ENCODE data around the gene KCNG2.

The KCNG2 gene

GRCh38 chr18:79800371-79801180, 2.8 kb downstream of the KCNG2 start:
- FAIRE-seq = no peak

DNA sequence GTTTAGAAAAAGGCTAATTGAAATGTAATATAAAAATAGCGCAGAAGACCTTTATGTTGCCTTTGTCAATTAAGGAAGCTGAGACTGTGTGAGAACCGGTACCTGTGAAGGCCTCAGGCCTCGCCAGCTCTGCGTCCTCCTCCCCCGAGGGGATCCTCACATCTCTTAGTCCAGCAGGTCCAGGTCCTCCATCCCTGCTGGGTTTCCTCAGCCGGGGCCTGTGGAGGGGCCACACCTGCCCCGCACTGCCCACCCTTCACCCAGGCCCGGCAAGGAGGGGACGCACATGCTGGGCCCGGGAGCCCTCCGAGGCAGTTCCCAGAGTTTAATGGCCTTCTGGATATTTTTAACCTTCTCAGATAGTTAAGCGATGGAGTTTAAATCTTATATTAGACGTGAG, 3.5 kb downstream of the KCNG2 start:
- no peak for FAIRE-seq

DNA sequence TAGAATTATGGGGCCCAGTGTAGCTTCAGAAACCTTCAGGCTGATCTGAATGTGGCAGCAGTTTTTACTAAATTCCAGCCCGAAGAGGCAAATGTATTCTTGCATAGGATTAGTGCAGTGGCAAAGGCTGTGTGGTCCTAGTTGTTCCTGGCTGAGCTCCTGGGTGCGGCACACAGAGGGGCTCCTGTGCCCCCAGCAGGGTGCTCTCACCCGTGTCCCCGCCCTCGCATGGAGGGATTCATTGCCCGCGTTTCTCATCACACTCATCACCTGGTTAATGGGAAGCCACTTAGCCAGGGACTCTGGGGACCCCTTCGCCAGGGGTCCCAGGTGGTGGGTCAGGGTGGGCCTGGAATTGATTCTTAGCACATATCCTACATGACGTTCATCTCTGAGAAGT, 3.9 kb downstream of the KCNG2 start:
- FAIRE-seq = no peak

- FAIRE-seq = no peak
Observed at GRCh38 chr18:79802298-79802697, 4.6 kb downstream of the KCNG2 start.

DNA sequence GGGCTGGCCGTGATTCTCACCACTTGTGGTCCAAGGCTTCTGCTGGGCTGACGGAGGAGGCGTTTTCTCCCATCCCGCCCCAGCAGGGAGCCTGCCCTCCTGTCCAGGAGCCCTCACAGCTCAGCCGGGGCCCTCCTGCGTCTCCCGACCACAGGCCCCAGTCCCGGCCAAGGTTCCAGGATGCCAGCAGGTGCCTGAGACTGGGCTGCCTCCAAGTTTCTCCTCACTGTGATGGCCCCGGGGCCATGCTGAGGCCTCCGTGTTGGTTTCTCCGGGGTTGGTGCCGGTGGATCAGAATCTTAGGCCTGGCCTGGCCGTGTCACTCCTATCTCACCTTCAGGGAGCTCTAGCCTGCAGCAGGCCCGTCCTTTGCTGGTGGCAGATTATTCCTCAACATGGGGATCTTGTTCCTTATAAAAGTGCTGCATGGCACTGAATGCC, 5.9 kb downstream of the KCNG2 start:
- FAIRE-seq = no peak

DNA sequence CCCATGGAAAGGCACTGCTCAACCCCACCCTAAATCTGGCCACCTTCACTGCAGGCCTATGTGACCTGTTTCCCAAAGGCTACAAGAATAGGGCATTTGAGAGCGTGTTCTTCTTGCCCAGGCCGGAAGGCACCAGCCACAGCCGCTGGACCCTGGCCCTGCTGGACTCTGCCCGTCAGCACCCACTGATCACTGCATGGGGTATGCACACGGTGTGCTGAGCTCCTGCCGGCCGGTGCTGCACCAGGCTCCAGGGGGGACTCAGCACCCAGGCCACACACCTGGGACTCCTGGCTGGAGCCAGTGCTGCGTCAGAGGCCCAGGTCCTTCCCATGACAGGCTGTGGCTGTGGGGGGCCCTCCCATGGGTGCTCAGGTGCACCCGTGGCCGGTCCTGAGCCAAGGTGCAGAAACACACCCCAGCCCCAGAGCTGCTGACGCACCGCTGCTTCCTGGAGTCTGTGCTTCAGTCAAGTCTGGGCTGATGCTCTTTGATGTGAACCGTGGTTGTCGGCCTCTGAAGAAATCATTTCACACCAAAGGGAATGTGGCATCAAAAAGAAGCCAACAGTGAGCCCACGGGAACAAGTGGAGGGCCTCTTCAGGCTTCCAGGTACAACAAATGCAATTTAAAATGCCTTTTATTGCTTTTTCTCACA, 6.5 kb downstream of the KCNG2 start:
- no peak for FAIRE-seq

- FAIRE-seq = no peak
Observed at GRCh38 chr18:79805211-79805887, 7.6 kb downstream of the KCNG2 start.

DNA sequence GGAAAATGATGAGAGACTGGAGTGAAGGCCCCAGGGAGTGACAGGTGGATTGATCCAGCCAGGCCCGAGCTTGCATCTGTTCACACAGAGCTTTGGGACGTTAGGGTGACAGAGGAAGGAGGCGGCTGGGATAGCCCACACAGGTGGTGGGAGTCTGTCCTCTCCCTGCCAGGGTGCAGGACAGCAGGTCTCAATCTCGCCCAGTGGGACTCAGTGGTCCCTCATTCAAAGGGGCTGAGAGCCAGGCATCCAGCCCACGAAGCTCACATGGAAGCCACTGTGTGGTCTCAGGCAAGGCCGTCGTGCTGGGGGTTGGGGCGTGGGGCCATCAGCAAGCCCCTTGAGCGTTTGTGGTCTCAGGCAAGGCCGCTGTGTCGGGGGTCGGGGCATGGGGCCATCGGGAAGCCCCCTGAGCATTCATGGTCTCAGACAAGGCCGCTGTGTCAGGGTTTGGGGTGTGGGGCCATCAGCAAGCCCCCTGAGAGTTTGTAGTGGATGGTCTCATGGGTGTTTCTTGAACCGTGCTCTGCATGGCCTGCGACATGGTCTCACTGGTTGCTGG, 8.3 kb downstream of the KCNG2 start:
- no peak for FAIRE-seq

DNA sequence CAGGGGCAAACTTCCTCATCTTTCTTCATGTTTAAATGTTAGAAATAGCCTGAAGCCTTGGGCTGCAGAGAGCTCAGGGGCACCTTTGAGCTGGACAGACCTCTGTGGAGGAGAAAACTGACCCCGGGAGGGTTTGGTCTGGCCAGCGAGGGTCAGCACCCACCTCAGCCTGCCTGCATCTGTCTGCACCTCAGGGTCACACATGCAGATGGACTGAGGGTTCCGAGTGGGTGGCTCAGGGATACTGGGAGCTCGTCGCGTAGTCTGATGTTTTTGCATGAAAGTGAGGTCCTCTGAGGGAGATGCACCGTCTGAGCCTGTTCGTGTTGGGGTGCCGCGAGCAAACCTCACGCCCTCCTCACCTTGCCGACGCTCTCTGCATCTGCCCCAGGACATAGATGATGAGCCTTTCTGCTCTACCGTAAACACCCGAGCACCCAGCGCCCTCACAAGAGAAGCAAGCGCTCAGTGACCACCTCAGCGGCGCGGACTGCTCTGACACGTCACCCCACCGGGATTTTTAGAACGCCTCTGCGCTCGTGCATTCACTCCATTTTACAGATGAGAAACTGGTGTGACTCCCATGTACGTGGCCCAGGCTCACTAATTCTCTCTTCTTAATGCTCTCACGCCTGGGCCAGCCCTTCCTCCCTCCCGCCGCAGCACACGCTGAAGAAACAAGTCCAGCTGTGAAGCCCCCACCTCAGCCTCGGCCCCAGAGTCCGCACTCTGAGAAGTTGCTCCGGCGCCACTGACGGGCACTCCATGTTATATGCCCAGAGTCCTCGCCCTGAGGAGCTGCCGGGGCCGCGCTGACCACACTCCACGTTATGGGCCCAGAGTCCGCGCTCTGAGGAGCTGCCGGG, 9.5 kb downstream of the KCNG2 start:
- FAIRE-seq = no peak

DNA sequence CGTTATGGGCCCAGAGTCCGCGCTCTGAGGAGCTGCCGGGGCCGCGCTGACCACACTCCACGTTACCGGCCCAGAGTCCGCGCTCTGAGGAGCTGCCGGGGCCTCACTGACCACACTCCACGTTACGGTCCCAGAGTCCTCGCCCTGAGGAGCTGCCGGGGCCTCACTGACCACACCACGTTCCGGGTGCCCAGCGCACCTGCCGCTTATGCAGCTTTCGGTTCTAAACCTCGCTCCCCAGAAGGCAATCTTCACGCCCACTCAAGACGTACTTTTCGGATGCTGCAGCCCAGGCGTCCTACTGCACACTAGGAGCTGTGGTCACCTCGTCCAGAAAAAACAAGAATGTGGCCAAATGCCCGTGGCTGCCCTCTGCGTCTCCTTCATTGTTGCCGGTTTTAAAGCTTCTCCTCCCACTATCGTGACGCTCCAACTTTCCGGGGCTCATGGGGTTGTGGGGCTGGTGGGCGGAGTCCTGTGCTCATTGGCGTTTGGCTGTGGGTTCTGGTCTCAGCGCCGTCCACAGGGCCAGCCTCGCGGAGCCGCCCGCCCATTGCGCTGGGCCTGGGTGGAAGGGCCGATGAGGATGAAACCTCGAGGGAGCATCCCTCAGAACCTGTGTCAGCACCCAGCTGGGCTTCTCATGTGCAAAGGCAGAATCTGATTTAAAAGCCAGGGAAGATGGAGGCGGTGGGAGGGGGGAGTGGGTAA, 11.9 kb downstream of the KCNG2 start:
- FAIRE-seq = no peak

- FAIRE-seq = no peak
Observed at GRCh38 chr18:79812052-79812451, 14.3 kb downstream of the KCNG2 start.

GRCh38 chr18:79814373-79814772, 16.6 kb downstream of the KCNG2 start:
- no peak for FAIRE-seq

DNA sequence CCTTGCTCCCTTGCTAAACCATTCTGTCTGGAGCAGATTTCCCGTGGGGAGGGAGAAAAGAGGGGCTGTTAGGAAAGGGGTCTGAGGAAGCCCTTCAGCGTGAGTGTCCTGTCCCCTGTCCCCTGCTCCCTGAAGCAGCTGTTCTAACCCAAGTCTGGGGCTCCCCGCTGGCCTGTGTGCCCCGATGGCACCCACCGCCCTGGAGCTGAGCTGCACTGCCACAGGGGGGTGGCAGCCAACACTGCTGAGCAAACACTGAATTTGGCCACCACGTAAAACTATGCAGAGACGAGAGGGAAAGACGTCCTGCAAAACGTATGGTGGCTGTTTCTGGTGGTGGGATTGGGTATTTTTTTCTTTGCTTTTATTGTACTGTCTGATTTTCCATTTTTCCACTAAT, 17.9 kb downstream of the KCNG2 start:
- FAIRE-seq = no peak

GRCh38 chr18:79816092-79816491, 18.4 kb downstream of the KCNG2 start:
- no peak for FAIRE-seq

- FAIRE-seq = no peak
Observed at GRCh38 chr18:79816981-79817606, 19.4 kb downstream of the KCNG2 start.

DNA sequence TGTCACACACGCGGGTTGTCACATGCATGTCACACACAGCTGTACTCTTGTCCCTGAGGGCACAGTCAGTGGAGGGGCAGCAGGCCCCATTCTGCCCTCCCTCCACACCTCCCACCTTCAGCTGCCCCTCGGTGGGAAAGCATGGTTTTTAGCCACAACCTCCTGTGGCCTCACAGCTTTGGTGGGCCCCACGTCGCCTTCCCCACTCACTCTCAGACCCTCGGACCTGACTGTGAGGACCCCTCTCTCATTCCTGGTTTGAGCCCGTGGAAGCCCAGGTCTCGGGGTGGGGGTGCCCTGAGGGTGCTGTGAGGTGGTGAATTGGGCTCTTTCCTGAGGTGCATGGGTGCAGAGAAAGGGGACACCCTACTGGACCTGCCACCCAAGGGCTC, 19.9 kb downstream of the KCNG2 start:
- FAIRE-seq = no peak

DNA sequence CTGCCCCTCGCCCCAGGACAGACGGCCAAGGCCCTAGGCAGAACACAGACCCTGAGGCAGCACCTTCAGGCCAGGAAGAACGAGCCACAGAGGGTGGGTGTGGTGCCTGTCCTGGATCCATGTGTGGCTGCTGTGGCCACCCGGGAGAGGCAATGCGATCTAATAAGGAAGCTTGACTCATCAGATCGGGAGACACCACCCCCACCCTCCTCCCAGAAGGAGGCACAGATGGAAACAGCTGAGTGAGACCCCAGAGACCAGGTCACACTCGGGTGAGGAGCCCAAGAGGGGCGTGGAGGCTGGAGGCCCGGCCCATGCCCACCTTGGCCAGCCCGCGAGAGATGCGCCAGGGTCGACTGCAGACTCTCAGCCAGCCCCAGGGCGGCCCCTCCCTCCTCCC, 20.3 kb downstream of the KCNG2 start:
- FAIRE-seq = no peak

DNA sequence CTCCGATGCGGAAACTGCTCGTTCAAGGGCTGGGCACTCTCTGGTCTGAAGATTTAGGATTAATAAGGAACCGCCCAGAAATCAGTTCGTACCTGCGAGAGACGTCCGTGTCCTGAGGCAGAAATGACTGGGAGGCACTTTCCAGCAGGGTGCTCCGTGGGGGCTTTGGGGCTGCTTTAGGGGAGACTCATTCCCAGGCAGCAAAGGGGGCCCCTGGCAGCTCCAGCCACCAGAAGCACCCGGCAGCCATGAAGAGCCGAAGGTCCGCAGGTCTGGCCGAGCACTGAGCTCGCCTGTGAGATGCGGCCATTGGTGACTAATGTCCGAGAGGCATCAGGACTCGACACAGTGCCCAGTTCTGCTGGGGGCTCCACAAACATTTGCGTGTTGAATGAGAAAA, 20.9 kb downstream of the KCNG2 start:
- no peak for FAIRE-seq

DNA sequence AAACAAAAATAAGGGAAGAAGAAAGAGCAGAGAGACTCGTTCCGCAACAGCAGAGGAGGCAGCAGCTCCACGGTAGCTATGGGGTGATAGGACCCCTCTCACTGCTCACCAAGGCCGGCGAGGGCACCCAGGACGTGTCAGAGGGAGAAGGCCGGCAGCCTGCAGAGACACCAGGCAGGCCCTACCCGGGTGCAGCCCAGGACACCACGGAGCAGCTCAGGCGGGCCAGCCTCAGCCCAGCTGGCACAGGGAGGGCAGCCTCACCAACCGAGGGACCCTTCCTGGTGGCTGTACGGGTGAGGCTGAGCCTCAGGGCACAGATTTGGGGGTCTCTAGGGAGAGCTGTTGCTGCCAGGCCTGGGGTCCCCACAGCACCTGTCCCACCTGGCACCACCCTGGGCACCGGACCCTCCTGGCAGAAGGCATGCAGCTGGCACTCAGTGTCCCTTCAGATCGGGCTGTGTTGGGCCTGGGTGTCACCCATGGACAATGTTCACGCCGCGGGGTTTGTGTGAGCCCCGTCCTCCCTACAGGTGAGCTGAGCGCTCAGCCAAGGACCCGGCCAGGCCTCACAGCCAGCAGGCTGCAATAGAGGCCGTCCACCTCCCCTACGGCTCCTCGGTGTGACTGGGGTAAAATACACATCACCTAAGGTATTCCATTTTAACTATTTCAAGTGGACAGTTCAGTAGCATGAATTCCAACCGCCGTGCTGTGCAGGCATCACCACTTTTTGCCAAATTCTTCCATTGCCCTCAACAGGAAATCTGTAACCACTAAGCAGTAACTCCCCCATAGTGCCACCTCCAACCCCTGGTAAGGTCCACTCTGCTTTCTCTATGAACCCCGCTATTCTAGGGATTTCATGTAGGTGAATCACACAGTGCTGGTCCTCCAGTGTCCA, 21.6 kb downstream of the KCNG2 start:
- FAIRE-seq = no peak

- FAIRE-seq = no peak
Observed at GRCh38 chr18:79819968-79820351, 22.2 kb downstream of the KCNG2 start.

All from TTC549 (cell line).